Measurements from ENCODE around the gene ZBTB42.

ZBTB42 gene

GRCh38 chr14:104755621-104756020 is 45.3 kb upstream of the ZBTB42 start:
- H3K4me3 ChIP-seq (ENCODE audit: low read depth, low read length) = no peak overlapping the region

GRCh38 chr14:104756477-104757237 is 44.2 kb upstream of the ZBTB42 start:
- no peak for TF ChIP-seq CTCF (IDR thresholded peaks at IDR 0.05; ENCODE audit: borderline replicate concordance, insufficient read depth, low read depth, low read length)
- H3K4me3 ChIP-seq (ENCODE audit: low read depth, low read length) = no peak overlapping the region

More at GRCh38 chr14:104755621-104756020, 45.3 kb upstream of the ZBTB42 start:
- no peak for TF ChIP-seq CTCF (IDR thresholded peaks at IDR 0.05; ENCODE audit: borderline replicate concordance, insufficient read depth, low read depth, low read length)

- H3K4me3 ChIP-seq (ENCODE audit: low read depth, low read length) = no peak overlapping the region
- no peak for TF ChIP-seq CTCF (IDR thresholded peaks at IDR 0.05; ENCODE audit: borderline replicate concordance, insufficient read depth, low read depth, low read length)
These were observed 43.7 kb upstream of the ZBTB42 start for GRCh38 chr14:104757238-104757585.

GRCh38 chr14:104757681-104758392 is 43.1 kb upstream of the ZBTB42 start:
- H3K4me3 ChIP-seq (ENCODE audit: low read depth, low read length) = no peak overlapping the region
- no peak for TF ChIP-seq CTCF (IDR thresholded peaks at IDR 0.05; ENCODE audit: borderline replicate concordance, insufficient read depth, low read depth, low read length)

GRCh38 chr14:104758981-104759969 is 41.6 kb upstream of the ZBTB42 start:
- no peak for TF ChIP-seq CTCF (IDR thresholded peaks at IDR 0.05; ENCODE audit: borderline replicate concordance, insufficient read depth, low read depth, low read length)
- H3K4me3 ChIP-seq (ENCODE audit: low read depth, low read length) = no peak overlapping the region

- TF ChIP-seq CTCF (IDR thresholded peaks at IDR 0.05; ENCODE audit: borderline replicate concordance, insufficient read depth, low read depth, low read length) = no peak
- H3K4me3 ChIP-seq (ENCODE audit: low read depth, low read length) = no peak overlapping the region
These were observed 35.4 kb upstream of the ZBTB42 start for GRCh38 chr14:104765517-104765916.
